H9 (cell line): ENCODE measurements around the gene CHMP4A. TPM values are rescaled to one million over a fixed set of nuclear protein-coding genes. Genes with fewer than 3 reads are reported as not detected.

Experiments
- DNase-seq: peaks from one replicate; pipeline ENCODE4 v3.0.0-alpha.2; 2017
- H2AFZ ChIP-seq: one replicate; pipeline ENCODE4 v1.6.1; 2013; ENCODE audit warnings: mild to moderate bottlenecking, low read length, control low read depth, moderate library complexity
- H2AK5ac ChIP-seq: 2 replicates; pipeline ENCODE4 v1.6.1; 2013; ENCODE audit warnings: low read length, control low read depth, mixed read lengths; ENCODE audit not compliant: insufficient read length
- H2BK120ac ChIP-seq: one replicate; pipeline ENCODE4 v1.6.1; 2013; ENCODE audit warnings: low read depth, mild to moderate bottlenecking, low read length, control low read depth, inconsistent platforms; ENCODE audit not compliant: poor library complexity, severe bottlenecking
- H2BK12ac ChIP-seq: 2 replicates; pipeline ENCODE4 v1.6.1; 2013; ENCODE audit warnings: low read length, control low read depth, mixed read lengths, low read depth; ENCODE audit not compliant: insufficient read length
- H2BK15ac ChIP-seq: 2 replicates; pipeline ENCODE4 v1.6.1; 2013; ENCODE audit warnings: low read depth, low read length, control low read depth
- H2BK20ac ChIP-seq: one replicate; pipeline ENCODE4 v1.6.1; 2013; ENCODE audit warnings: low read depth, mild to moderate bottlenecking, low read length, control low read depth, inconsistent platforms; ENCODE audit not compliant: poor library complexity, severe bottlenecking
- H2BK5ac ChIP-seq: 2 replicates; pipeline ENCODE4 v1.6.1; 2013; ENCODE audit warnings: low read length, control low read depth, mixed read lengths; ENCODE audit not compliant: insufficient read length
- H3K14ac ChIP-seq: 2 replicates; pipeline ENCODE4 v1.6.1; 2013; ENCODE audit warnings: low read length, control low read depth; ENCODE audit not compliant: insufficient read depth
- H3K18ac ChIP-seq: 2 replicates; pipeline ENCODE4 v1.6.1; 2013; ENCODE audit warnings: low read depth, mild to moderate bottlenecking, mixed read lengths, low read length, control low read depth; ENCODE audit not compliant: insufficient read length
- H3K23ac ChIP-seq: 2 replicates; pipeline ENCODE4 v1.6.1; 2013; ENCODE audit warnings: low read length, control low read depth, mixed read lengths, low read depth; ENCODE audit not compliant: insufficient read length
- H3K23me2 ChIP-seq: 2 replicates; pipeline ENCODE4 v1.6.1; 2013; ENCODE audit warnings: low read depth, mild to moderate bottlenecking, mixed read lengths, low read length, control low read depth; ENCODE audit not compliant: insufficient read length, poor library complexity, severe bottlenecking
- H3K27ac ChIP-seq: 2 replicates; pipeline ENCODE4 v1.5.1; 2013; ENCODE audit warnings: low read length, control low read depth, mixed read lengths, low read depth; ENCODE audit not compliant: insufficient read length
- H3K27me3 ChIP-seq: 2 replicates; pipeline ENCODE4 v1.6.1; 2013; ENCODE audit warnings: low read length, control low read depth, inconsistent platforms; ENCODE audit not compliant: insufficient read depth
- H3K4ac ChIP-seq: 2 replicates; pipeline ENCODE4 v1.6.1; 2013; ENCODE audit warnings: low read depth, mild to moderate bottlenecking, control low read depth, inconsistent platforms, low read length, moderate library complexity
- H3K4me1 ChIP-seq: 2 replicates; pipeline ENCODE4 v1.6.1; 2013; ENCODE audit warnings: low read length, control low read depth, inconsistent platforms; ENCODE audit not compliant: insufficient read depth
- H3K4me2 ChIP-seq: 2 replicates; pipeline ENCODE4 v1.6.1; 2013; ENCODE audit warnings: low read length, control low read depth, mixed read lengths; ENCODE audit not compliant: insufficient read length, insufficient read depth
- H3K56ac ChIP-seq: 2 replicates; pipeline ENCODE4 v1.6.1; 2013; ENCODE audit warnings: low read depth, mild to moderate bottlenecking, mixed read lengths, low read length, control low read depth; ENCODE audit not compliant: insufficient read length
- H3K79me1 ChIP-seq: 2 replicates; pipeline ENCODE4 v1.6.1; 2013; ENCODE audit warnings: low read depth, mild to moderate bottlenecking, moderate library complexity, low read length, control low read depth, inconsistent platforms; ENCODE audit not compliant: insufficient read depth, poor library complexity, severe bottlenecking
- H3K79me2 ChIP-seq: 2 replicates; pipeline ENCODE4 v1.6.1; 2013; ENCODE audit warnings: low read length, control low read depth, inconsistent platforms; ENCODE audit not compliant: insufficient read depth
- H3K9ac ChIP-seq: 2 replicates; pipeline ENCODE4 v1.6.1; 2013; ENCODE audit warnings: low read length, control low read depth, mixed read lengths; ENCODE audit not compliant: insufficient read length; ENCODE audit errors: extremely low read depth
- H3K9me3 ChIP-seq: one replicate; pipeline ENCODE4 v1.6.1; 2013; ENCODE audit warnings: low read depth, low read length, inconsistent platforms; ENCODE audit not compliant: control insufficient read depth
- H3T11ph ChIP-seq: one replicate; pipeline ENCODE4 v1.6.1; 2013; ENCODE audit warnings: mild to moderate bottlenecking, low read length, control low read depth, inconsistent platforms
- H4K20me1 ChIP-seq: one replicate; pipeline ENCODE4 v1.6.1; 2013; ENCODE audit not compliant: control insufficient read depth, insufficient read length, insufficient read depth
- H4K5ac ChIP-seq: 2 replicates; pipeline ENCODE4 v1.6.1; 2013; ENCODE audit warnings: low read depth, mild to moderate bottlenecking, mixed read lengths, low read length, control low read depth; ENCODE audit not compliant: insufficient read length
- H4K8ac ChIP-seq: replicated peaks from 2 replicates; pipeline ENCODE4 v1.6.1; 2013; ENCODE audit warnings: low read length, control low read depth, mixed read lengths, low read depth; ENCODE audit not compliant: insufficient read length
- H4K91ac ChIP-seq: 2 replicates; pipeline ENCODE4 v1.6.1; 2013; ENCODE audit warnings: low read depth, mild to moderate bottlenecking, moderate library complexity, mixed read lengths, low read length, control low read depth; ENCODE audit not compliant: insufficient read length
- H3K27ac Mint-ChIP-seq, 3 experiments: 2 replicates in 2 of 3; 3 replicates in 1 of 3; pipeline ENCODE4 v1.8.0; 2020 to 2021; ENCODE audit warnings: mixed read lengths in 3 of 3, mild to moderate bottlenecking in 1 of 3, moderate library complexity in 1 of 3
- H3K27me3 Mint-ChIP-seq: 2 replicates; pipeline ENCODE4 v1.8.0; 2021; ENCODE audit warnings: low read depth, mild to moderate bottlenecking, moderate library complexity, mixed read lengths
- H3K36me3 Mint-ChIP-seq, 3 experiments: 2 replicates in 2 of 3; 3 replicates in 1 of 3; pipeline ENCODE4 v1.8.0; 2020 to 2021; ENCODE audit warnings: low read depth in 3 of 3, mixed read lengths in 3 of 3; ENCODE audit not compliant: insufficient read depth in 1 of 3
- H3K4me1 Mint-ChIP-seq, 2 experiments: 2 replicates each; pipeline ENCODE4 v1.8.0; 2020; ENCODE audit warnings: mixed read lengths in 2 of 2
- H3K4me3 Mint-ChIP-seq, 2 experiments: 2 replicates in 1 of 2; 3 replicates in 1 of 2; pipeline ENCODE4 v1.8.0; 2020 to 2021; ENCODE audit warnings: mild to moderate bottlenecking in 2 of 2, mixed read lengths in 2 of 2, moderate library complexity in 1 of 2
- H3K9me3 Mint-ChIP-seq, 2 experiments: 2 replicates in 1 of 2; 3 replicates in 1 of 2; pipeline ENCODE4 v1.8.0; 2020; ENCODE audit warnings: mild to moderate bottlenecking in 2 of 2, mixed read lengths in 2 of 2, moderate library complexity in 1 of 2
- CTCF ChIP-seq: fragments of 200-600 bp; sonication (generic); conservative IDR thresholded peaks from 3 replicates; pipeline ENCODE4 v1.8.0; 2021; ENCODE audit warnings: antibody characterized with exemption, mild to moderate bottlenecking
- WGBS: extraction: QIAGEN DNeasy Blood & Tissue Kit; methylation state at CpG from one replicate; pipeline ENCODE4 v1.1.7; 2013; ENCODE audit warnings: missing lambda C conversion rate, low lambda C conversion rate, mixed read lengths; ENCODE audit not compliant: insufficient read length; ENCODE audit errors: extremely low coverage; 5-methylcytosine and 5-hydroxymethylcytosine counted together
- total RNA-seq: library from RNA; stranded (reverse); gene quantifications from 2 replicates; pipeline ENCODE4 v1.2.1, GENCODE V29; 2021

The CHMP4A gene
- total RNA-seq, 1 experiment from 2014 or later: 46.2 TPM

- Histone ChIP-seq H2BK120ac (no peak overlapping the region), H3K18ac (no peak overlapping the region), H4K20me1 (no peaks in the 10 kb centered on the region), H4K8ac (no peak overlapping the region), H2AFZ (no peak overlapping the region), H3K4ac (no peak overlapping the region), H3K4me1 (peaks cover 5% of the 10 kb centered on the region; the same call in 1 of the 2 replicates), H3K27ac (no peak overlapping the region), H2BK15ac (no peak overlapping the region), H3K9ac (no peak overlapping the region), H3T11ph (no peak overlapping the region), H3K27me3 (no peaks in the 10 kb centered on the region), H3K23ac (no peak overlapping the region), H4K91ac (no peak overlapping the region), H3K79me2 (no peaks in the 10 kb centered on the region), H4K5ac (no peak overlapping the region), H3K23me2 (no peaks in the 10 kb centered on the region), H3K56ac (no peak overlapping the region), H2BK20ac (no peak overlapping the region), H3K79me1 (no peaks in the 10 kb centered on the region), H2BK12ac (no peak overlapping the region), H3K14ac (no peak overlapping the region), H3K9me3 (no peaks in the 10 kb centered on the region), H2AK5ac (no peak overlapping the region), H2BK5ac (no peak overlapping the region), H3K4me2 (no peak overlapping the region)
- WGBS: no CpG with 5 or more reads among the region's 2 CpGs
- H3K27me3 Mint-ChIP-seq: no peaks in the 10 kb centered on the region; the same call in 1 of the 2 replicates
- H3K4me3 Mint-ChIP-seq: no peak overlapping the region
- H3K4me1 Mint-ChIP-seq: peaks cover 15 to 20% of the 10 kb centered on the region in 2 experiments
- no peak for TF ChIP-seq CTCF
- no peak for DNase-seq
- H3K9me3 Mint-ChIP-seq: peaks cover 0 to 3% of the 10 kb centered on the region in 2 experiments; a peak in 3 of 5 replicates
- H3K36me3 Mint-ChIP-seq: peaks cover 40 to 76% (median 68%) of the 10 kb centered on the region in 3 experiments; a peak in 6 of 7 replicates
- no peak overlapping the region for H3K27ac Mint-ChIP-seq
These were observed 5.7 kb downstream of the CHMP4A start for GRCh38 chr14:24207625-24208024.
